BLaER1 treated with 17β-estradiol and CSF1 and Interleukin-3, amounts not matched to agents 10 nM and 100 nM (cell line): Measurements from ENCODE around the gene SYT2.

Experiments used
- H3K27ac ChIP-seq, 11 experiments: shearing (Covaris generic); formaldehyde crosslinking; 2 replicates each; pipeline ENCODE4 v1.8.1; 2022
- H3K27me3 ChIP-seq, 11 experiments: shearing (Covaris generic); formaldehyde crosslinking; 2 replicates each; pipeline ENCODE4 v1.8.1; 2022
- H3K36me3 ChIP-seq, 11 experiments: shearing (Covaris generic); formaldehyde crosslinking; 2 replicates each; pipeline ENCODE4 v1.8.1; 2022
- H3K4me1 ChIP-seq, 10 experiments: shearing (Covaris generic); formaldehyde crosslinking; 2 replicates each; pipeline ENCODE4 v1.8.1; 2022
- H3K4me2 ChIP-seq, 11 experiments: shearing (Covaris generic); formaldehyde crosslinking; 2 replicates each; pipeline ENCODE4 v1.8.1; 2022
- H3K4me3 ChIP-seq, 10 experiments: shearing (Covaris generic); formaldehyde crosslinking; 2 replicates each; pipeline ENCODE4 v1.8.1; 2022
- H3K9ac ChIP-seq, 11 experiments: shearing (Covaris generic); formaldehyde crosslinking; 2 replicates each; pipeline ENCODE4 v1.8.1; 2022
- H3K9me3 ChIP-seq, 11 experiments: shearing (Covaris generic); formaldehyde crosslinking; replicated peaks in 1 of 11; 2 replicates each; pipeline ENCODE4 v1.8.1; 2022
- H4K20me1 ChIP-seq, 11 experiments: shearing (Covaris generic); formaldehyde crosslinking; 2 replicates each; pipeline ENCODE4 v1.8.1; 2022
- Cebpa-rat ChIP-seq, 11 experiments: shearing (Covaris generic); IDR thresholded peaks; 2 replicates each; pipeline ENCODE4 v1.8.1; 2022

Gene SYT2

DNA sequence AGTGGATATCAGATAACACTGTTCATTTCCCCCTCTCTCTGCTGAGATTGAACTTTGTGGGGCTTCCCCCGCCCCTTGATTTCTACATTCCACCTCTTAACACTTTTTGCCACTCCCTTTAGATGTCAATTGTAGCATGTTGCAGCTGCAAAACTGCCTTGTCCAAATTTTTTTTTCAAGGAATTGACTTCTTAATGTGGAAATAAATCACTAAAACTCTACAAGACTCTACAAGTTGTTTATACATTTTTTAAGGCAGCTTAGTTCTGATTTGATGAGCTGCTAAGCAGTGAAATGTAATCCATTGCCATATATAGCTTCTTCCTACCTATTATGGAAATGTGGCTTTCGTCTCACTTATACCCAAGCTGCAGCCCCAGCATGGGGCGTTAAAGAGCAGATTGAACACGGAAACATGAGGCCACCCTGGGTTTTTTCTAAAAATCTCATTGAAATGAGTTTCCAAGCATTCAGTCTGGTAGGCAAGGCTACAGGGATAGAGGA is 132.2 kb downstream of the SYT2 start:
- Histone ChIP-seq H3K36me3 (peaks cover 0 to 36% (median 0%) of the 10 kb centered on the region in 11 experiments; a peak in 7 of 22 replicates), H3K27me3 (peaks cover 0 to 94% (median 0%) of the 10 kb centered on the region in 11 experiments; a peak in 4 of 22 replicates), H4K20me1 (peaks cover 0 to 10% (median 0%) of the 10 kb centered on the region in 11 experiments; a peak in 2 of 22 replicates), H3K4me3 (no peak overlapping the region), H3K4me2 (no peak overlapping the region), H3K9me3 (no peaks in the 10 kb centered on the region), H3K4me1 (peaks cover 0 to 25% (median 19%) of the 10 kb centered on the region in 10 experiments; a peak in 16 of 20 replicates), H3K27ac (no peak overlapping the region), H3K9ac (no peak overlapping the region)
- no peak for TF ChIP-seq Cebpa-rat (IDR thresholded peaks at IDR 0.05)

DNA sequence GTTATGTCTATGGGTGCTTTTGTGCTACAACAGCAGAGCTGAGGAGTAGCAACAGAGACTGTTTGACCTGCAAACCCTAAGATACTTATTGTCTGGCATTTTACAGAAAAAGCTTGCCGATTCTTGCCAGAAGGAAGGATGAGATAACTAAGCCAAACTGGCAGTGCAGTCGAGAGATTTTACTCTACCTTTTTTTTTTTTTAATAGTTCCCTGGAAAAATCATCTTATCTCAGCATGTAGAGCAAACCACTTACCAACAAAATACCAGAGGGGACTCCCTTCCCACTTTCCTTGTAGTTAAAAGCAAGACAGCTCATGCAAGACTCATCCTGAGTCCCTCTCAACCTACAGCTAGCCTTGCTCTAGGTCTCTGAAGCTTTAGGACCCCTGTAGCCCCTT is 132.9 kb downstream of the SYT2 start:
- H3K4me1 ChIP-seq = peaks cover 0 to 25% (median 19%) of the 10 kb centered on the region in 10 experiments; a peak in 16 of 20 replicates
- TF ChIP-seq Cebpa-rat (IDR thresholded peaks at IDR 0.05) = no peak
- no peak overlapping the region for H3K4me2 ChIP-seq
- peaks cover 0 to 10% (median 0%) of the 10 kb centered on the region in 11 experiments; a peak in 2 of 22 replicates for H4K20me1 ChIP-seq
- no peak overlapping the region for H3K27ac ChIP-seq
- no peak overlapping the region for H3K4me3 ChIP-seq
- no peaks in the 10 kb centered on the region for H3K9me3 ChIP-seq
- no peak overlapping the region for H3K9ac ChIP-seq
- H3K36me3 ChIP-seq = peaks cover 0 to 40% (median 5%) of the 10 kb centered on the region in 11 experiments; a peak in 7 of 22 replicates
- H3K27me3 ChIP-seq = peaks cover 0 to 98% (median 0%) of the 10 kb centered on the region in 11 experiments; a peak in 4 of 22 replicates

GRCh38 chr1:202576816-202577215 is 133.4 kb downstream of the SYT2 start:
- no peak overlapping the region for H3K4me2 ChIP-seq
- H3K36me3 ChIP-seq = peaks cover 0 to 36% (median 5%) of the 10 kb centered on the region in 11 experiments; a peak in 7 of 22 replicates
- peaks cover 0 to 25% (median 19%) of the 10 kb centered on the region in 10 experiments; a peak in 16 of 20 replicates for H3K4me1 ChIP-seq
- no peak for TF ChIP-seq Cebpa-rat (IDR thresholded peaks at IDR 0.05)
- H4K20me1 ChIP-seq = peaks cover 0 to 10% (median 0%) of the 10 kb centered on the region in 11 experiments; a peak in 3 of 22 replicates
- no peak overlapping the region for H3K4me3 ChIP-seq
- no peaks in the 10 kb centered on the region for H3K9me3 ChIP-seq
- H3K9ac ChIP-seq = no peak overlapping the region
- H3K27ac ChIP-seq = no peak overlapping the region
- H3K27me3 ChIP-seq = peaks cover 0 to 94% (median 0%) of the 10 kb centered on the region in 11 experiments; a peak in 4 of 22 replicates

DNA sequence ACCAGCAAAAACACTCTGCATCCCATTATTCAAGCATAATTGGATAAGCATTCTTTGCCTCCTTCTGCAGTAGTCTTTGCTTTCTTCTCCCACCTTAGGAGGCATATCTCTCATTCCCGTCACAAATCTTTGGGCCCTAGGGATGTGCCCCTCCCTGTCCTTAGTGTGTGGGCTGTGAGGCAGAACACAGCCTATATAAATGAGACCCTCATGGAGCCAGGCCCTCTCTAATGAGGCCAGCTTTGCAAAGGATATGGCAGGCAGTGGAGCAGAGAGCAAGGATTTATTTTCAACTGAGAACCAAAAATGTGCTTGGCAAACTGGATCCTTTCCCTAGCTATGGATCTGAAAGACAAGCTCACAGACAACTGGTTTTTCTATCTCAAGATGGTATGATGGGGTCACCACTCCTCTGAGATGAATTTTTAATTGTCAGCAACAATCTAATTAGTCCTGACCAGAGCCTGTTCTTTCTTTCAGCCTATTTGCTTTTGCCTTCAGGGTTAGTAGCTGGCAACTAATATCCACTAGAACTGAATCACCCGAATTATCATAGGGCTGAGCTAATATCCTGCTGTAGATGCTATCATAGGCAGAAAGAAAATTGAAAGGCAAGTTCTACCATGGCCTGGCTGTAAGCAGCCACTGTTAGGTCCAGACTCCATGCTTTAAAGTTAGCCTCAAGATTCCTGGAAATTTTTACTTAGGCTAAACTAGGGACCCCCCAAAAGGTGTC is 134.2 kb downstream of the SYT2 start:
- Histone ChIP-seq H3K9me3 (no peaks in the 10 kb centered on the region), H3K4me1 (peaks cover 0 to 18% (median 15%) of the 10 kb centered on the region in 10 experiments; a peak in 16 of 20 replicates), H3K4me3 (no peak overlapping the region), H3K27me3 (peaks cover 0 to 87% (median 0%) of the 10 kb centered on the region in 11 experiments; a peak in 4 of 22 replicates), H4K20me1 (peaks cover 0 to 10% (median 0%) of the 10 kb centered on the region in 11 experiments; a peak in 4 of 22 replicates), H3K27ac (no peak overlapping the region), H3K9ac (no peak overlapping the region), H3K36me3 (peaks cover 0 to 28% (median 5%) of the 10 kb centered on the region in 11 experiments; a peak in 7 of 22 replicates), H3K4me2 (no peak overlapping the region)
- TF ChIP-seq Cebpa-rat (IDR thresholded peaks at IDR 0.05) = no peak

DNA sequence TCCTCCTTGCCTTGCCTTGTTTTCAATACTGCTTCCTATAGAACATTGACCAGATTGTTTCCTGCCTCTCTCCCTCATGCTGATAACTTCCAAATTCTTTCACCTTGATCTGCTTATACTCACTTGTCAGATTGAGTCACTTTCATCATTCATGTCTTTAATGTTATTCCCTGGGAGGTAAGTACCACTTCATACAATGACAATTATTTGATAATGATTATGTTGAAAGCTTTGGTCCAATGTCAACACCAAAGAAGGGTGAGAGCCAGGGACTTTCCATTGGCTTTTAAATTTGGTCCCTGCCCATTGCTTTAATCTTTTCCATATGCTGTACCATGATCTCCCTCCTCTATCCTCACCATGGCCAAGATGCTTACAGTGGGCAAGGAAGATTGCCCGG is 137.4 kb downstream of the SYT2 start:
- no peaks in the 10 kb centered on the region for H3K4me1 ChIP-seq
- H3K27ac ChIP-seq = no peak overlapping the region
- H3K4me3 ChIP-seq = no peak overlapping the region
- no peak overlapping the region for H3K9ac ChIP-seq
- H3K27me3 ChIP-seq = peaks cover 0 to 75% (median 0%) of the 10 kb centered on the region in 11 experiments; a peak in 4 of 22 replicates
- H3K36me3 ChIP-seq = peaks cover 0 to 34% (median 12%) of the 10 kb centered on the region in 11 experiments; a peak in 9 of 22 replicates
- no peak for TF ChIP-seq Cebpa-rat (IDR thresholded peaks at IDR 0.05)
- peaks cover 0 to 5% (median 0%) of the 10 kb centered on the region in 11 experiments; a peak in 4 of 22 replicates for H4K20me1 ChIP-seq
- no peaks in the 10 kb centered on the region for H3K9me3 ChIP-seq
- no peak overlapping the region for H3K4me2 ChIP-seq

DNA sequence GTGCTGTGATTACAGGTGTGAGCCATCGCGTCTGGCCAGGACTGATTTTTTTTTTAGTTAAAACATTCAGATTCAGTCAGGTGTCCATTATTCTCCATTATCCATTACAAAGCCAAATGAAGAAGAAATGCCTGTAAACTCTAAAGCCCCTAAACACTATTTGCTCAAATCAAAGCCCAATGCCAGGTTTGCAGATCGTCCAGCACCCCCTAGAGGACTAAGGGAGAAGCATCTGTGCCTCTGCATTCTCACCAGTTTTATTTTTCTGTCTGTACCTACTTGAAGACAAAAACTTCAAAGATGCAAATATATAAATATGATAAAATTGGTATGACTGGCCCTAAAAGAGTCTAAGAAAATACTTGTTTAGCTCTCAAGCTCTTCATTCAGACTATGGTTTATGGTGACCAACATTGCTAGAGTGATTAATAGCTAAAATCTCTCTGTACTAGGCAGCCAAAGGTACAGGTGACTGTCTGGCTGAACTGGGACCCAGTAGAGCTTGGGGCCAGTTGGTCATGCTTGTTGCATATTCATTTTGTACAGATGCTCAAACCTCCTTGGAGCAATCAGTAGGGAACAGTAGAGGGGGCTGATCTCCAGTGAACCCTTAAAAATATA is 138.4 kb downstream of the SYT2 start:
- no peaks in the 10 kb centered on the region for H3K4me1 ChIP-seq
- H3K27ac ChIP-seq = no peak overlapping the region
- no peak for TF ChIP-seq Cebpa-rat (IDR thresholded peaks at IDR 0.05)

DNA sequence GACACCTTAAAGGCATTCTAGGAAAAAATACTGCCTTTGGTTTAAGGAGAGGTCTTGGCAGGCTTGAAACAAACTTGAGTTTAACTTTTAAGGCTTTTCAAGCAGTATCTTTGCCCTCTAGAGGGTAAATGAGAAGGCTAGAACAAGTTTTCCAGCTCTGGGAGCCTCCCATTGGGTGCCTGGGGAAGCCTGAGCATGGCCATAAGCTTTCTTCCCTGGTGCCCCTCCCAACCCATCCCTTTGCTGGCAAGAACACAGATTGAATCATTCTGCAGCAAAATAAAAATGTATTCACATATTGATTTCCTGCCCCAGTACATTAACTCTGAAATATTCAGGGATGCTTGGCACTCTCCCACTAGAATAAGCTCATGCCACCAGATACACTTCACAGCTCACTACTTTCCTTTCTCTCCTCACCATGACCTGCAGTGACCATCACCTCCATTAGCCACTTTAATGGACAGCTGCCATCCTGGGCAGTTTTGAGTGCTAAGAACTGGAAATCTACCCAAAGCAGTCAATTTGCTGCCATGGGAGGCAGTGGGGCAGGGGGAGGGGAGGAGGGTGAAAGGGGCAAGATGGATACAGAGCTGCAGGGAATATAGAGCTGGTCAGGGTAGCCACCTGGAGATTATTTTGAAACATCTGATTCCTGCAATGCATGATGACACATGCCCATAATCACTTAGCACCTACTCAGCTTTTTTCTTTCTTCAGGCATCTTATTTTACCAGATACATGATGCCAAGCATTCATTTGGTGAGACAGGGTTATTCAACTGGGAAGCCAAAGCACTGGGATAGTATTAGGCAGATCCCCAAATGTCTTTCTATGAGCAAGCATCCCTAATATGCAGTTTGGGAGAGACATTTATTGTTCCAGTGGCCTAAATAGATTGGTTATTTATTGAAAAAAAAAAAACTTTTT is 140.6 kb downstream of the SYT2 start:
- Histone ChIP-seq H4K20me1 (no peaks in the 10 kb centered on the region; a peak in 3 of 22 replicates), H3K4me1 (peaks cover 0 to 15% (median 13%) of the 10 kb centered on the region in 10 experiments; a peak in 14 of 20 replicates), H3K27ac (no peak overlapping the region), H3K4me3 (no peak overlapping the region), H3K27me3 (peaks cover 0 to 51% (median 0%) of the 10 kb centered on the region in 11 experiments; a peak in 4 of 22 replicates), H3K36me3 (peaks cover 0 to 42% (median 12%) of the 10 kb centered on the region in 11 experiments; a peak in 10 of 22 replicates), H3K4me2 (no peak overlapping the region), H3K9ac (no peak overlapping the region), H3K9me3 (no peaks in the 10 kb centered on the region)
- TF ChIP-seq Cebpa-rat (IDR thresholded peaks at IDR 0.05) = no peak

More for the DNA sequence above, 138.4 kb downstream of the SYT2 start:
- Histone ChIP-seq H3K9me3 (no peaks in the 10 kb centered on the region), H3K36me3 (peaks cover 0 to 42% (median 18%) of the 10 kb centered on the region in 11 experiments; a peak in 10 of 22 replicates), H4K20me1 (peaks cover 0 to 5% (median 0%) of the 10 kb centered on the region in 11 experiments; a peak in 4 of 22 replicates), H3K27me3 (peaks cover 0 to 65% (median 0%) of the 10 kb centered on the region in 11 experiments; a peak in 4 of 22 replicates), H3K9ac (no peak overlapping the region), H3K4me2 (no peak overlapping the region), H3K4me3 (no peak overlapping the region)

GRCh38 chr1:202568826-202569225 is 141.4 kb downstream of the SYT2 start:
- H3K36me3 ChIP-seq = peaks cover 0 to 50% (median 12%) of the 10 kb centered on the region in 11 experiments; a peak in 10 of 22 replicates
- TF ChIP-seq Cebpa-rat (IDR thresholded peaks at IDR 0.05) = no peak
- no peak overlapping the region for H3K4me3 ChIP-seq
- H3K4me2 ChIP-seq = no peak overlapping the region
- H3K27me3 ChIP-seq = peaks cover 0 to 43% (median 0%) of the 10 kb centered on the region in 11 experiments; a peak in 4 of 22 replicates
- H4K20me1 ChIP-seq = no peaks in the 10 kb centered on the region; a peak in 3 of 22 replicates
- no peak overlapping the region for H3K27ac ChIP-seq
- H3K9ac ChIP-seq = no peak overlapping the region
- H3K4me1 ChIP-seq = peaks cover 0 to 15% (median 13%) of the 10 kb centered on the region in 10 experiments; a peak in 14 of 20 replicates
- no peaks in the 10 kb centered on the region for H3K9me3 ChIP-seq
